Measurements from ENCODE around the gene STAT6. TPM values are rescaled to one million over a fixed set of nuclear protein-coding genes. Genes with fewer than 3 reads are reported as not detected.

STAT6 gene
- total and polyA plus RNA-seq, 2 donors (not counting 3 experiments of a cell fraction or from before 2014, with no cell fraction given) = 136 to 147 TPM

DNA sequence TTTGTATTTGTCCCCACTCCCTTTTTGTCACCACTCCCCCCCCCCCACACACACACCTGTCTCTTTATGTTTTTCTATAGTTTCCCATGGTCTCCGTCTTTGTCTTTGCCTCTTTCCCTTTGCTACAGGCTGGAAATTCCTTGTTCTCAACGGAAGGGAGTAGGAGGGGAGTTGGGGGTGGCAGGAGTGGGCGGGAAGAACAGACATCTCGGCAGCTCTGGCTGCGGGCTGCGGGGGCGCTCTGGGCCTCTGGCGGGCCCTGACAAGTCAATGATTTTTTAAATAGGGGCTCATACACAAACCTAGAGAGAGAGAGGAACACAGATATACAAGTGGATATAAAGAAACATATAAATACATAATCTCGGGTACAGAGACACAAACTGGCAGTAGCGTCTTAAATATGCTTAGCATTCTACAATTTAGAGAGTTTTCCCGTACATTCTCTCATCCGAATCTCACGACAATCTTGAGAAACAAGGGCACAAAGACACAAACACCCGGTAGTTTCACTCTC is 24.6 kb downstream of the STAT6 start:
- CTCF ChIA-PET = interaction anchor here (1.0 to 14.4 kb wide), 4 partner anchors 8 to 25 kb away, joined by 3 to 158 read pairs (median 11); partner anchors contain the start of genes NEMP1 and STAT6
- peak overlapping the region; percentile 70 to 81 (median 79) for H3K4me3 ChIP-seq (replicated peaks in 1 of 3; ENCODE audit: insufficient read depth in 1 of 3, low read depth in 1 of 3, low read length in 3 of 3)
- POLR2A ChIA-PET = interaction anchor here (0.7 to 2.5 kb wide), 3 partner anchors 8 to 25 kb away, joined by 6 to 11 read pairs (median 7); partner anchors contain the start of genes NEMP1 and STAT6
- TF ChIP-seq, protein P1, sequence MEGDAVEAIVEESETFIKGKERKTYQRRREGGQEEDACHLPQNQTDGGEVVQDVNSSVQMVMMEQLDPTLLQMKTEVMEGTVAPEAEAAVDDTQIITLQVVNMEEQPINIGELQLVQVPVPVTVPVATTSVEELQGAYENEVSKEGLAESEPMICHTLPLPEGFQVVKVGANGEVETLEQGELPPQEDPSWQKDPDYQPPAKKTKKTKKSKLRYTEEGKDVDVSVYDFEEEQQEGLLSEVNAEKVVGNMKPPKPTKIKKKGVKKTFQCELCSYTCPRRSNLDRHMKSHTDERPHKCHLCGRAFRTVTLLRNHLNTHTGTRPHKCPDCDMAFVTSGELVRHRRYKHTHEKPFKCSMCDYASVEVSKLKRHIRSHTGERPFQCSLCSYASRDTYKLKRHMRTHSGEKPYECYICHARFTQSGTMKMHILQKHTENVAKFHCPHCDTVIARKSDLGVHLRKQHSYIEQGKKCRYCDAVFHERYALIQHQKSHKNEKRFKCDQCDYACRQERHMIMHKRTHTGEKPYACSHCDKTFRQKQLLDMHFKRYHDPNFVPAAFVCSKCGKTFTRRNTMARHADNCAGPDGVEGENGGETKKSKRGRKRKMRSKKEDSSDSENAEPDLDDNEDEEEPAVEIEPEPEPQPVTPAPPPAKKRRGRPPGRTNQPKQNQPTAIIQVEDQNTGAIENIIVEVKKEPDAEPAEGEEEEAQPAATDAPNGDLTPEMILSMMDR (IDR thresholded peaks at IDR 0.05; ENCODE audit: extremely low read depth in 1 of 2, insufficient read depth in 1 of 2, low read depth in 1 of 2, low read length in 2 of 2) = peak; percentile 28 to 54
- no peak for TF ChIP-seq GATA2 (IDR thresholded peaks at IDR 0.05; ENCODE audit: insufficient read depth, insufficient read length, low read depth, low read length)
- no peaks in the 10 kb centered on the region for H4K20me1 ChIP-seq (replicated peaks; ENCODE audit: control insufficient read depth, extremely low read depth, insufficient read depth, low read length)
- peak; percentile 72 for FAIRE-seq
- TSS peak; percentile 55 for BruUV-seq (replicated peaks)
- H2AFZ ChIP-seq (ENCODE audit: low read depth, low read length) = peak overlapping the region; percentile 70
- peak; percentile 83 for DNase-seq (ENCODE audit: low read depth, low spot score)
- no peaks in the 10 kb centered on the region for H3K9me3 ChIP-seq (replicated peaks; ENCODE audit: control insufficient read depth, insufficient read depth, low read length)
- peaks cover 16% of the 10 kb centered on the region for H3K79me2 ChIP-seq (ENCODE audit: control insufficient read depth, insufficient read depth, low read length)
- H3K9ac ChIP-seq (replicated peaks; ENCODE audit: extremely low read depth, insufficient read depth, low read length) = peak overlapping the region; percentile 87
- intact Hi-C loops (cut with micrococcal nuclease) (loop anchor here (1.0 to 5.0 kb wide), 2 partner anchors 8 to 399 kb away; partner anchors contain the start of genes NEMP1 and PTGES3), dilution Hi-C loops (cut with MboI; ENCODE audit: extremely low pct_ligation_motif_present, low sequenced_read_pairs) (no loop called here)
- peak overlapping the region; percentile 82 for H3K27ac ChIP-seq (ENCODE audit: insufficient read depth, low read depth, low read length)
- peak overlapping the region; percentile 89 for H3K4me2 ChIP-seq (ENCODE audit: insufficient read depth, low read length)
- H3K4me1 ChIP-seq (ENCODE audit: control insufficient read depth, extremely low read depth, insufficient read depth, low read length) = peaks cover 16% of the 10 kb centered on the region
- H3K27me3 ChIP-seq (ENCODE audit: control insufficient read depth in 2 of 2, insufficient read depth in 2 of 2, low read length in 2 of 2) = no peaks in the 10 kb centered on the region
- no peaks in the 10 kb centered on the region for H3K9me1 ChIP-seq (replicated peaks; ENCODE audit: control insufficient read depth, extremely low read depth, insufficient read depth, low read length)
- H3K36me3 ChIP-seq (ENCODE audit: control insufficient read depth in 2 of 2, extremely low read depth in 1 of 2, insufficient read depth in 2 of 2, low read length in 2 of 2) = peaks cover 0 to 2% of the 10 kb centered on the region in 2 experiments

DNA sequence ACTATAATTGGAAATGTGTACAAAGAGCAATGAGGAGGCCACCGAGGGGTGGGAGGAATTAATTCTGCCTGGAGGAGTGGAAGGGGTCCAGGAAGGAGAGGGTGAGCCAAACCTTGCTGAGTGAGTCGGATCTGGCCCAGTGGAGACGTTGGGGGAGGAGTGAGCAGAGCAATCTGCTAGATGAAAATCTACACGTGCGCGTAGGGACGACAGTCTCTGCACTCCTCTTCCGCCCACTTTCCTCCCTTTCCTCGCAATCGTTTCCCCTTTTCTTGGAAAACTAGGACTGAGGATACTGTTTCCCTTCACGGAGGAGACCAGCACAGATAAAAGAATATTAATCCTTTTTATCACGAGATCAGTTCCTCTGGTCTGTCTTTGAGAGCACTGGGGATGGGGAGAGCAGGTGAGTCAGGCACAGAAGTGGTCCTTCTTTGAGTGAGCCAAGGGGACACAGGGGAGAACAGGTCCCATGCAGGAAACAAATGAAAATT is 25.1 kb downstream of the STAT6 start:
- intact Hi-C loops (cut with micrococcal nuclease) = loop anchor here (5.0 kb wide), 1 partner anchor 399 kb away; the partner anchor contains the start of gene PTGES3
- peaks cover 16% of the 10 kb centered on the region for H3K79me2 ChIP-seq (ENCODE audit: control insufficient read depth, insufficient read depth, low read length)
- H3K27me3 ChIP-seq (ENCODE audit: control insufficient read depth in 2 of 2, insufficient read depth in 2 of 2, low read length in 2 of 2) = no peaks in the 10 kb centered on the region

More for the DNA sequence above, 25.1 kb downstream of the STAT6 start:
- peak overlapping the region; percentile 82 for H3K27ac ChIP-seq (ENCODE audit: insufficient read depth, low read depth, low read length)
- peak overlapping the region; percentile 41 for H2AFZ ChIP-seq (ENCODE audit: low read depth, low read length)
- TF ChIP-seq, protein P1 (IDR thresholded peaks at IDR 0.05; ENCODE audit: extremely low read depth in 1 of 2, insufficient read depth in 1 of 2, low read depth in 1 of 2, low read length in 2 of 2) = no peak
- TF ChIP-seq POLR2A (IDR thresholded peaks at IDR 0.05; ENCODE audit: low read depth, low read length) = peak; percentile 21
- peak; percentile 35 for FAIRE-seq
- peaks cover 16% of the 10 kb centered on the region for H3K4me1 ChIP-seq (ENCODE audit: control insufficient read depth, extremely low read depth, insufficient read depth, low read length)
- no peaks in the 10 kb centered on the region for H3K9me1 ChIP-seq (replicated peaks; ENCODE audit: control insufficient read depth, extremely low read depth, insufficient read depth, low read length)
- H4K20me1 ChIP-seq (replicated peaks; ENCODE audit: control insufficient read depth, extremely low read depth, insufficient read depth, low read length) = no peaks in the 10 kb centered on the region
- BruUV-seq (replicated peaks) = no TSS peak
- POLR2A ChIA-PET = no interaction called here
- H3K9ac ChIP-seq (replicated peaks; ENCODE audit: extremely low read depth, insufficient read depth, low read length) = no peak overlapping the region
- CTCF ChIA-PET = interaction anchor here (1.0 to 14.4 kb wide), 4 partner anchors 7 to 25 kb away, joined by 3 to 158 read pairs (median 11); partner anchors contain the start of genes NEMP1 and STAT6
- dilution Hi-C loops (cut with MboI; ENCODE audit: extremely low pct_ligation_motif_present, low sequenced_read_pairs) = no loop called here
- H3K9me3 ChIP-seq (replicated peaks; ENCODE audit: control insufficient read depth, insufficient read depth, low read length) = no peaks in the 10 kb centered on the region
- DNase-seq (ENCODE audit: low read depth, low spot score) = no peak
- peak overlapping the region in 2 of 3 experiments; percentile 70 to 79 for H3K4me3 ChIP-seq (replicated peaks in 1 of 3; ENCODE audit: insufficient read depth in 1 of 3, low read depth in 1 of 3, low read length in 3 of 3)
- peak overlapping the region; percentile 89 for H3K4me2 ChIP-seq (ENCODE audit: insufficient read depth, low read length)
- peaks cover 0 to under 1% of the 10 kb centered on the region in 2 experiments for H3K36me3 ChIP-seq (ENCODE audit: control insufficient read depth in 2 of 2, extremely low read depth in 1 of 2, insufficient read depth in 2 of 2, low read length in 2 of 2)

Data from endothelial cell of umbilical vein (primary cell).